ENCODE measurements around the gene N4BP2.

The N4BP2 gene

DNA sequence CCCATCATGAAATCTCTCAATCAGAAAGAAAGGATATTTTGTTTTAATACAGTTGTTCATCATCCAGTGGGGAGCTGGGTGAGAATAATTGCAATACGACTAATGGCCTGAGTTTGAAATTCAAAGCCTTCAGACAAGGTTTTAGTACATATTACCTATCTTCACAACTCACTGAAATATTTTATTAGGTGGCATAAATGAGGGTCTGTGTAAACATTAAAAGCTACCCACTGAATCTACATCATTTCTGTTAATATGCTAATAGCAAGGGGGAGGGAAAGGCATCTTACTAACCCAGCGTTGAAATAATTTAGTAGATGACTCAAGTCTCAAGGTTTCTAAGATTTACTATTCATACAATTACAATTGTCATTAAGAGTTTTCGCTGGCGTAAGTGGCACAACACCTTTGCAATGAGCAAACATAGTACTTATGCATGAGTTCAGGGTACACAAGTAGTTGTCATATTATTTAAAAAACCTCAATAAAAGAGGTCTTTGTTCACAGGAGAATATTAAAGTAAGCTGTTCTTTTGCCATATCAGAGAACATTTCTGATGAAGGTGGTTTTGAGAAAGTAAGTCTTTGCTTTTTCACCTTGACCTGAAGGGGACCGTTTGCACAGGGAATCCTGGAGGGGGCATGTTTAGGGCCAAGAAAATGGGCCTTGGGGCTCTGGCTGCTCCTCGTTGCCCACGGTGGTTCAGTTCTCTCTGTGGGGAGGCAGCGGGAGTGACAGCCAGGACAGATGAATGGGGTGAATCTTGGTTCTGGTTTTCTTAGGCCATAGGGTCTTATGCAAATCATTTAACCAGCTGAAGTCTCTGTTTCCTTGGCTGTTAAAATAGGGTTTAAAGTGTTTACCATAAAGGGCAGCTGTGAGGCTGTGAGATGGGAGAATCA, 135.7 kb downstream of the N4BP2 start:
- no peak for DNase-seq (ENCODE audit: low read depth in 2 of 2)

DNA sequence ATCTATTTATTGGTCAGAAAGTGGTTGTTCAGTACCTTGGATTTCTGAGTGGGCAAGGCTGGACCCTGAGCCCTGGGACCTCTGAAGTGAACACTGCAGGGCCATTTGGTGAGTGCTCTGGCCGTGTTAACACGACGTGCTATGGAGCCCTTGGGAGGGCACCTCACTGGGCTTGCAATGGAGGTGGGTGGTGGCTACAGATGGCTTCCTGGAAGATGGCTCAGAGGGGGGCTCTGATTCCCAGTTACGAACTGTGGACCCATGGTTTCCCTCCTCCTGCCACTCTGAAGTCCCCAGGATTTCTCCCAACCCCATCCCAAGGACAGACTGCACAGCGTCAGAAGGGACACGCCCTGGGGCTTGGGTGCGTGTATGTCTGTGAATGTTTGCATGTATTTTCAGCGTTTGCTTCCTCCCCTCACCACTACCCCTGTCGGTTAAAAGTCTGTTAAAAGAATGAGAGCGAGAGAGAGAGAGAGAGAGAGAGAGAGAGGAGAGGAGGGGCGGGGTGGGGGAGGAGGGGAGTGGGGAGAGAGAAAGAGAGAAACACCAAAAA, 136.4 kb downstream of the N4BP2 start:
- no peak for DNase-seq (ENCODE audit: low read depth in 2 of 2)

DNA sequence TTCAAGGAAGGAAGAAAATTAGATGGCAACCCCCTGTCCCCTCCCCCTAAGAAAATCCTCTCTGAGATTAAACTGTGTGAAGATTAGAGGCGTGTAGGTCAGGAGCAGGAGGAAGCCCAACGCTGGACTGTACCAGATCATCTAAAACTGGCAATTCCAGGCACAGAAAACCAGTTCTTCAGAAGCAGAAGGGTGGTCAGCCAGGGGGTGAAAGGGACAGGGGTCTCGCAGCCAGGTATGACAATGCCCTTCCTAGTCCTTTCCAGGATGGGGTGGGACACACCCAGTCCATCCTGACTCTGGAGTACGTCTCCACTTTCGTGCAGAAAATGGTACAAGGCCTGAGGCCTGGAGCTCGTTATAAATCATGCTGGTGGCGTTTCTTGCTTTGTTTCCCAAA, 136.9 kb downstream of the N4BP2 start:
- no peak for DNase-seq (ENCODE audit: low read depth in 2 of 2)

GRCh38 chr4:40194602-40195161, 138.0 kb downstream of the N4BP2 start:
- no peak for DNase-seq (ENCODE audit: low read depth in 2 of 2)

- no peak for DNase-seq (ENCODE audit: low read depth in 2 of 2)
Measured at GRCh38 chr4:40195182-40196177, 138.8 kb downstream of the N4BP2 start.

- DNase-seq (ENCODE audit: low read depth in 2 of 2): no peak
Measured at GRCh38 chr4:40196272-40196671, 139.6 kb downstream of the N4BP2 start.

DNA sequence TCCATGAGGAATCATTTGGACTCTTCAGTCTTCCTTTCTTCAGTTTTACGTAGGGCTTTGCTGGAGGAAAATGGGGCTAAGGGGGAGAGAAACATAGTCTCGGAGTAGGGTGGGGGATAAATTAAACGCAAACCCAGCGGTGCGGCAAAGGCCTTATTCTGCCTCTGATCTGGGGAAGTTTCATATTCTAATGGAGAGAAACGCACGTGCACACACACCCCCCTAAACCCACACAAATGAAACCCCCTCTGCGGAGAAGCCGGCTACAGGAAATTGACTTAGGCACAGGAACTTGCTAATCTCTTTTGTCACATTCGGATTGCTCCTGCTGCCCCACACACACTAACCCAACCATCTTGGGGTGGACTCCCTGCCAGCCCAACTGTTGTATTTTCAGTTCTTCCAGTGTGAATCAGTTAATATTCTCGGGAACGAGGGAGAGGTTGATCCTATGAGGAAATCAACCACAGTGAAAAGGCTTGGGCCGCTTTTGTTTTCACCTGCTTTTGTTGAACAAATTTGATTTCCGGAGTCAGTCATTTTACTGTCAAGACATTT, 140.2 kb downstream of the N4BP2 start, which contains the start of gene RHOH:
Gene RHOH (plus strand): TSS at position 308 of the 558 bp plus-strand sequence. CDS start 46,356 bp downstream, outside the sequence.
- DNase-seq (ENCODE audit: low read depth in 2 of 2): no peak

DNA sequence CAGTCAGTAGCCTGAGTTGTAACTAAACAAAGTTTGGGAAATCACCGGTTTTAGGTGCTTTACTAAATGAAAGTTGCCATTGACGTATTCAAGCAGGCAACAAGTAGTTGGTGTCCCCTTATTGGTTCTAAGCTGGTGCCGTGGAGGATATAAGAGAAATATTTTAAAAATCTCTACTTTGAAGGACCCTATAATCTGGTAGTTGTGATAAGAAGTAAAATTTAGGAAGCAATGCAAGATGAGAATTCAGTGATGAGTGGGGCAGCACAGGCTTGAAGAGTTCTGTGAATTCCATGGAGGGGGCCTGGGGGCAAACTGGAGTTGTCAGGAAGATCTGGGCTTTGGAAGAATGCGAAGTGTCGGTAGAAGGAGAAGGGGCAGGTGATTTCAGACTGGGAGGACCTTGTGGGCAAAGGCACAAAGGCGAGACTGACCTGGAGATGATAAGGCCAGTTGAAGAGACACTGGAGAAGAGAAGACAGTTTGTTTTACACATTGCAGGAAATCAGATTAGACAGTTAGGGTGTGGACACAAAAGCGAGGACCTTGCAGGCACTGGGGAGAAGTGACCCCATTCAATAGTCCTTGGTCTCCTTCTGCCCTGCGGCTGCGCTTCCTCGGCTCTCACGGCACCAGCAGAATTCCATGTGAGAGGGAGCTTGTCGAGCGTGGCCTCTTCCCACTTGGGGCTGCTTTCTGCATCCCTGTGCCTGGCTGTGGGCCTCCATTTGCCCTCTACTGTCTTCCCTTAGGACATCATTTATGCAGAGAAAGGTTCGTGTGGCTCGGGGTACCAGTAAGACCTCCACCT, 141.4 kb downstream of the N4BP2 start:
- no peak for DNase-seq (ENCODE audit: low read depth in 2 of 2)

DNA sequence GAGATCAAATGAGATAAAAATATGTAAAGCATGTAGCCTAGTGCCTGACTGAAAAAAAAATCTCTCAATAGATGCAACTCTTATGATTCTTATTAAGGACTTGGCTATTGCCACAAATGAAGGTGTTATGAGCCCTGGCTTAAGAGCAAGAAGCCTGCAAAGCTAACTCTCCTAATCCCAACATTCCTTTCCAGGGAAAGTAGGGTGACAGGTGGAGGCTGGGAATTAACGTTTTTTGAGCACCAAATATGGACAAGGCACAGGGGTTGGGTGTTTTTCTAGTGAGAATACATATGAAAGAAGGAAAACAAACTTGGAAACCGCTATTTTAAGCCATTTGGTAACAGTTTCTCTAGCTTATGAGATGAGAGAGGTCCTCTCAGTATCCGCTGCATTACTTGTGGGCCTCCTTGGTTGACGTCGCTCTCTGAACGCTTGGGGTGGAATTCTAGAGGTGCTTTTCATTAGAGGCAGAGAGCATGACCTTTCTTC, 142.6 kb downstream of the N4BP2 start:
- no peak for DNase-seq (ENCODE audit: low read depth in 2 of 2)

GRCh38 chr4:40199999-40200874, 143.6 kb downstream of the N4BP2 start:
- no peak for DNase-seq (ENCODE audit: low read depth in 2 of 2)

DNA sequence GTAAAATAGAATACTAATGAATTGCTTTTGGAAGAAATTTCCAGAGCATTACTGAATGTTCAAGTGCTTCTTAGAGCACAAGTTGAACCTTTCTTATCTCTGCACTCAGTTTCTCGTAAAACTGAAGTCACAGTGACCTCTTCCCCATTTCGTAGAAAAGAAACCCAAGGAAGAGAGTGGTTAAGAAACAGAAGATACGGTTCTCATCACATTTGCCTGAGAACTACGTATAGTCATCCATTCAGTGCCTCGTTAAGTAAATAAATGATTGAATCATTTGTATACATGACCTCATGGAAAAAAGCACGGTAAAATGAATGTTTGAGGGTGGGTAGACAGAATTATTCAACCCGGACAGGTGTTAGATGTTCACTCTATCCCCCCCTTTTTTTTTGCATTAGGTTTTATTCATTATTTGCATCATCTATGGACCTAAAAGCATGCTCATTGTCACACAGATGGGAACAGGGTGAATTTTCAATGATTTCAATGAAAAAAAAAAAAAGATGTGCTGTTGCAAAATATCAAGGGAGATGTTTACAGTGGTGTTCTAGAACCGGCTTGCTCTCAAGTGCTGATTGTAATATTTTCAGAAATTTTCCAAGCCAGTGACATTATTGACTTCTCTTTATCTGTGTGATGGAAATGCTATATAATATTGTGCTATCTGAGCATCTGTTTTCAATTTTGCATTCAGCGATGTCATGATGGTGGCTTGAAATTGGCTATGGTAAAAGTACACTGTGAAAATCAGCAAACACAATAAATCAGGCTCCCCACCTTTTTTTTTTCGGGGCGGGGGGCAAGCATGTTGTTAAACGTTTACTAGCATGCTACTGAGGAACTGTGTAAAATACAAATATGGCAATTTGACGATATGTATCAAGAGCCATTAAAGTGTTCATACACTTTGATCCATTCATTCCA, 144.5 kb downstream of the N4BP2 start:
- no peak for DNase-seq (ENCODE audit: low read depth in 2 of 2)

- DNase-seq (ENCODE audit: low read depth in 2 of 2): no peak
Measured at GRCh38 chr4:40201898-40202297, 145.2 kb downstream of the N4BP2 start.

GRCh38 chr4:40202474-40202873, 145.8 kb downstream of the N4BP2 start:
- DNase-seq (ENCODE audit: low read depth in 2 of 2): no peak

DNA sequence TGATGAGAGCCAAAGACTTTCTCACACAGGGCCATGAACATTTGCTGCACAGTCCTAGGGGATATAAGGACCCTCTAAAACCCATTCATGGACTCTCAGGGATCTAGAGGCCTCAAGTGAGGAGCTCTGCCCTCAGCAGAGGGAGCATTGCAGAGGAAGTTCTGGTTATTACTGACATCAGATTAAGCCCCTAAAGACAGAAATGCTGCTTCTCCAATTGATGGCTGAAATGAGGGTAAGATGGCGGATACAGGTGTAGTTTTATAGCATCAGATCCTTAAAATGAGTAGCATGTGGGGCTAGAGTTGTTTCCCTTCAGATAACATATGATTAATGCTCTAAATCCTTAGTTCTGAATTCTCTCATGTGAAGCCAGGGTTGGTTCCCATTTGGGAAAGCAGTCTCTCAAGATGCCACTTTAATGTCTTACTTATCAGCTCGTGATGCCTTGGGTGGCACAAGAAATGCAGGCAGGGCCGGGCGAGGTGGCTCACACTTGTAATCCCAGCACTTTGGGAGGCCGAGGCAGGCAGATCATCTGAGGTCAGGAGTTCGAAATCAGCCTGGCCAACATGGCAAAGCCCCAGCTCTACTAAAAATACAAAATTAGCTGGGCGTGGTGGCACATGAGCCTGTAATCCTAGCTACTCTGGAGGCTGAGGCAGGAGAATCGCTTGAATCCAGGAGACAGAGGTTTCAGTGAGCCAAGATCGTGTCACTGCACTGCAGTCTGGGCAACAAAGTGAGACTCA, 148.0 kb downstream of the N4BP2 start:
- no peak for DNase-seq (ENCODE audit: low read depth in 2 of 2)

- DNase-seq (ENCODE audit: low read depth in 2 of 2): no peak
Measured at GRCh38 chr4:40205259-40206198, 148.9 kb downstream of the N4BP2 start.

DNA sequence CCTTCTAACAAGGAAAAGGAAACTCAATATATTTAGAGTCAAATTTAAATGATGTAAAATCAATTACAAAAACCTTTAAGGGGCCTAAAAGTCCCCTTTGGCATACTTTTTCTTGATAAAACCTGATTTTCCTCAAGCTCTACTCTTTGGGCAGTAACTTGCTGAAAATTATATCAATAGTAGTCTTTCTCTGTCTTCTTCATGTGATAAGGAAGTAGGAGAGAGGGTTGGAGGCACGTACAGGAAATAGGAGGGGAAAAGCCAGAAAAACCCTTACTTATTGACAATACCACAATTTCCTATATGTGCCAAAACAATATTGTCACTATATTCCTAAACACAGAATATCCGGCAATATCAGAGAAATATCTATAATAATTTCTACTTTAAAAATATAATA, 149.8 kb downstream of the N4BP2 start:
- no peak for DNase-seq (ENCODE audit: low read depth in 2 of 2)
